GM12878 (cell line): ENCODE data around the gene CENPE. TPM values are rescaled to one million over a fixed set of nuclear protein-coding genes. Genes with fewer than 3 reads are reported as not detected.

Experiments used
- ASH2L ChIP-seq: fragments of 300-600, 200-600 bp; sonication (generic); IDR thresholded peaks from 2 replicates; pipeline ENCODE4 v1.6.1; 2017; ENCODE audit warnings: low read depth, mild to moderate bottlenecking, borderline replicate concordance
- BCLAF1 ChIP-seq: fragments of 450-650 bp; IDR thresholded peaks from 2 replicates; pipeline ENCODE4 v1.6.1; 2017; ENCODE audit warnings: antibody characterized with exemption, mild to moderate bottlenecking, moderate library complexity
- CHD1 ChIP-seq: IDR thresholded peaks from 2 replicates; pipeline ENCODE4 v1.6.1; 2012; ENCODE audit warnings: low read depth, low read length, improper control_type of control experiment
- CHD4 ChIP-seq: fragments of 200-600 bp; sonication (generic); IDR thresholded peaks from 2 replicates; pipeline ENCODE4 v1.6.1; 2016; ENCODE audit warnings: mild to moderate bottlenecking
- CTCF ChIP-seq, 3 experiments: IDR thresholded peaks in 2 of 3; conservative IDR thresholded peaks in 1 of 3; 2 replicates each; pipeline ENCODE4 v1.5.1; 2011; ENCODE audit warnings: low read depth in 3 of 3, low read length in 3 of 3, mild to moderate bottlenecking in 3 of 3, control low read depth in 2 of 3, moderate library complexity in 2 of 3, inconsistent platforms in 1 of 3, mixed read lengths in 1 of 3; ENCODE audit not compliant: control insufficient read depth in 2 of 3, insufficient read depth in 1 of 3; ENCODE audit errors: extremely low read depth in 1 of 3
- IRF4 ChIP-seq: IDR thresholded peaks from 2 replicates; pipeline ENCODE4 v1.6.1; 2011; ENCODE audit warnings: low read depth, low read length
- LARP7 ChIP-seq: fragments of 450-650 bp; IDR thresholded peaks from 2 replicates; pipeline ENCODE4 v1.6.1; 2017; ENCODE audit warnings: mild to moderate bottlenecking
- MLLT1 ChIP-seq: fragments of 450-650 bp; IDR thresholded peaks from 2 replicates; pipeline ENCODE4 v1.6.1; 2016; ENCODE audit warnings: mild to moderate bottlenecking
- MXI1 ChIP-seq: fragments of 150-350 bp; IDR thresholded peaks from 2 replicates; pipeline ENCODE4 v1.6.1; 2011; ENCODE audit warnings: low read depth, mild to moderate bottlenecking, inconsistent platforms, low read length, improper control_type of control experiment
- SMC3 ChIP-seq: IDR thresholded peaks from 2 replicates; pipeline ENCODE4 v1.6.1; 2011; ENCODE audit warnings: low read length, improper control_type of control experiment, borderline replicate concordance
- TCF12 ChIP-seq: IDR thresholded peaks from 2 replicates; pipeline ENCODE4 v1.6.1; 2011; ENCODE audit warnings: low read depth, mild to moderate bottlenecking, low read length
- ZBED1 ChIP-seq: IDR thresholded peaks from 2 replicates; pipeline ENCODE4 v1.6.1; 2016; ENCODE audit warnings: borderline replicate concordance
- polyA plus RNA-seq, 11 experiments: library from polyadenylated mRNA; depleted of rRNA in 4 of 11; unstranded in 6 of 11; stranded (reverse) in 5 of 11; fragments of >200 nt; fragmentation: Nextera tagmentation in 4 of 11; fragmentation: Illumina TruSeq in 1 of 11; extraction: Ambion mirVana in 4 of 11; extraction: Trizol in 1 of 11; gene quantifications; 1 replicate in 1 of 11; 2 replicates in 10 of 11; pipeline versions ENCODE4 v1.2.1 to v1.2.3, GENCODE V29; 2011 to 2016; ENCODE audit warnings: inconsistent platforms in 2 of 11, missing spikeins in 2 of 11, low read depth in 1 of 11
- total RNA-seq, 4 experiments: library from RNA; depleted of rRNA in 3 of 4; stranded (reverse); fragments of >200 nt in 3 of 4; fragmentation: Illumina TruSeq in 1 of 4; extraction: Trizol in 1 of 4; gene quantifications; 2 replicates each; pipeline versions ENCODE4 v1.2.1 to v1.2.3, GENCODE V29; 2013 to 2021
- TF ChIP-seq, protein P1 (sequence below): IDR thresholded peaks from 2 replicates; pipeline ENCODE4 v1.6.1; 2012; ENCODE audit warnings: mild to moderate bottlenecking, low read depth, low read length
- TF ChIP-seq, protein P2 (sequence below): fragments of 450-650 bp; formaldehyde crosslinking; IDR thresholded peaks from 2 replicates; pipeline ENCODE4 v1.5.0; 2022; ENCODE audit warnings: mild to moderate bottlenecking, missing genetic modification characterization

CENPE gene
- total and polyA plus RNA-seq, 10 of the 15 experiments (the other 5 are each of a cell fraction or from before 2014, with no cell fraction given), result 10.2 to 53.6 (median 25.2) TPM

DNA sequence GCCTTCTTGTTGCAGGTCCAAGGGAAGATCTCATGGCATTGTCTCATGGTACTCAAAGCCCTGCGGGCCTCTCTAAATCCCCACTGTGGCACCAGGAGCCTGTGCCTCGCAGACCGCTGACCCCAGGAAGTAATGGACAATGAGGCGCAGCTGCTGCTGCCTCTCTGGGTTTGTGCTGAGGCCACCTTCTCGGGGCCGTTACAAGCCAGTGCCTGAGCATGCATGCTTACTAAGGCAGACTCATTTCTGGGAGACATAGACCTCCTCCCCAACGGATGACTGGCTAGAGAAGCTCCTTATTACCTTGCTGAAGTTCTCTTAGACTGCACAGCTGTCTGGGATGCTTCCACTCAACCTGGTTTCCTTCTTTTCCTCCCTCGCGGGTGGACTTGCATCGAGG lies 99.8 kb downstream of the CENPE start (continued):
- TF ChIP-seq MLLT1 (no peak), BCLAF1 (no peak), ZBED1 (no peak), CHD4 (no peak), TCF12 (no peak), IRF4 (no peak), LARP7 (no peak), CTCF (IDR thresholded peaks at IDR 0.05 in 2 of 3, conservative IDR thresholded peaks at IDR 0.05 in 1 of 3; ENCODE audit: control insufficient read depth in 2 of 3, extremely low read depth in 1 of 3, insufficient read depth in 1 of 3, low read depth in 3 of 3, low read length in 3 of 3) (no peak), SMC3 (no peak), CHD1 (no peak), MXI1 (no peak), ASH2L (no peak)
- TF ChIP-seq, protein P1, sequence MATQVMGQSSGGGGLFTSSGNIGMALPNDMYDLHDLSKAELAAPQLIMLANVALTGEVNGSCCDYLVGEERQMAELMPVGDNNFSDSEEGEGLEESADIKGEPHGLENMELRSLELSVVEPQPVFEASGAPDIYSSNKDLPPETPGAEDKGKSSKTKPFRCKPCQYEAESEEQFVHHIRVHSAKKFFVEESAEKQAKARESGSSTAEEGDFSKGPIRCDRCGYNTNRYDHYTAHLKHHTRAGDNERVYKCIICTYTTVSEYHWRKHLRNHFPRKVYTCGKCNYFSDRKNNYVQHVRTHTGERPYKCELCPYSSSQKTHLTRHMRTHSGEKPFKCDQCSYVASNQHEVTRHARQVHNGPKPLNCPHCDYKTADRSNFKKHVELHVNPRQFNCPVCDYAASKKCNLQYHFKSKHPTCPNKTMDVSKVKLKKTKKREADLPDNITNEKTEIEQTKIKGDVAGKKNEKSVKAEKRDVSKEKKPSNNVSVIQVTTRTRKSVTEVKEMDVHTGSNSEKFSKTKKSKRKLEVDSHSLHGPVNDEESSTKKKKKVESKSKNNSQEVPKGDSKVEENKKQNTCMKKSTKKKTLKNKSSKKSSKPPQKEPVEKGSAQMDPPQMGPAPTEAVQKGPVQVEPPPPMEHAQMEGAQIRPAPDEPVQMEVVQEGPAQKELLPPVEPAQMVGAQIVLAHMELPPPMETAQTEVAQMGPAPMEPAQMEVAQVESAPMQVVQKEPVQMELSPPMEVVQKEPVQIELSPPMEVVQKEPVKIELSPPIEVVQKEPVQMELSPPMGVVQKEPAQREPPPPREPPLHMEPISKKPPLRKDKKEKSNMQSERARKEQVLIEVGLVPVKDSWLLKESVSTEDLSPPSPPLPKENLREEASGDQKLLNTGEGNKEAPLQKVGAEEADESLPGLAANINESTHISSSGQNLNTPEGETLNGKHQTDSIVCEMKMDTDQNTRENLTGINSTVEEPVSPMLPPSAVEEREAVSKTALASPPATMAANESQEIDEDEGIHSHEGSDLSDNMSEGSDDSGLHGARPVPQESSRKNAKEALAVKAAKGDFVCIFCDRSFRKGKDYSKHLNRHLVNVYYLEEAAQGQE, result no peak
- TF ChIP-seq, protein P2, sequence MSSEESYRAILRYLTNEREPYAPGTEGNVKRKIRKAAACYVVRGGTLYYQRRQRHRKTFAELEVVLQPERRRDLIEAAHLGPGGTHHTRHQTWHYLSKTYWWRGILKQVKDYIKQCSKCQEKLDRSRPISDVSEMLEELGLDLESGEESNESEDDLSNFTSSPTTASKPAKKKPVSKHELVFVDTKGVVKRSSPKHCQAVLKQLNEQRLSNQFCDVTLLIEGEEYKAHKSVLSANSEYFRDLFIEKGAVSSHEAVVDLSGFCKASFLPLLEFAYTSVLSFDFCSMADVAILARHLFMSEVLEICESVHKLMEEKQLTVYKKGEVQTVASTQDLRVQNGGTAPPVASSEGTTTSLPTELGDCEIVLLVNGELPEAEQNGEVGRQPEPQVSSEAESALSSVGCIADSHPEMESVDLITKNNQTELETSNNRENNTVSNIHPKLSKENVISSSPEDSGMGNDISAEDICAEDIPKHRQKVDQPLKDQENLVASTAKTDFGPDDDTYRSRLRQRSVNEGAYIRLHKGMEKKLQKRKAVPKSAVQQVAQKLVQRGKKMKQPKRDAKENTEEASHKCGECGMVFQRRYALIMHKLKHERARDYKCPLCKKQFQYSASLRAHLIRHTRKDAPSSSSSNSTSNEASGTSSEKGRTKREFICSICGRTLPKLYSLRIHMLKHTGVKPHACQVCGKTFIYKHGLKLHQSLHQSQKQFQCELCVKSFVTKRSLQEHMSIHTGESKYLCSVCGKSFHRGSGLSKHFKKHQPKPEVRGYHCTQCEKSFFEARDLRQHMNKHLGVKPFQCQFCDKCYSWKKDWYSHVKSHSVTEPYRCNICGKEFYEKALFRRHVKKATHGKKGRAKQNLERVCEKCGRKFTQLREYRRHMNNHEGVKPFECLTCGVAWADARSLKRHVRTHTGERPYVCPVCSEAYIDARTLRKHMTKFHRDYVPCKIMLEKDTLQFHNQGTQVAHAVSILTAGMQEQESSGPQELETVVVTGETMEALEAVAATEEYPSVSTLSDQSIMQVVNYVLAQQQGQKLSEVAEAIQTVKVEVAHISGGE (CRISPR knock-in tag), result no peak
